A673 (cell line): ENCODE measurements around the gene MORN1.

Experiments
- CTCF ChIP-seq: fragments of 300-800, 200-600 bp; sonication (generic); conservative IDR thresholded peaks from 2 replicates; pipeline ENCODE4 v1.5.1; 2017; ENCODE audit warnings: low read depth, mild to moderate bottlenecking, antibody characterized with exemption, low read length, moderate library complexity, mixed read lengths
- EZH2 ChIP-seq: fragments of 200-600 bp; sonication (generic); IDR thresholded peaks from 2 replicates; pipeline ENCODE4 v1.6.1; 2017; ENCODE audit warnings: borderline replicate concordance, low read depth, mild to moderate bottlenecking, mixed read lengths, antibody characterized with exemption, low read length; ENCODE audit not compliant: poor library complexity, severe bottlenecking

- TF ChIP-seq CTCF (no peak), EZH2 (no peak)
Measured at GRCh38 chr1:2383576-2383975, 7.8 kb downstream of the MORN1 start.
